Hepatocyte (in vitro differentiated cells): ENCODE measurements around the gene CES3.

Experiments used
- EZH2 ChIP-seq: fragments of 200-600 bp; sonication (generic); IDR thresholded peaks from 2 replicates; pipeline ENCODE4 v1.6.1; 2016; ENCODE audit warnings: antibody characterized with exemption, mild to moderate bottlenecking, borderline replicate concordance
- TF ChIP-seq, protein P1 (sequence below): fragments of 200-600 bp; sonication (generic); IDR thresholded peaks from 2 replicates; pipeline ENCODE4 v1.5.1; 2016; ENCODE audit warnings: antibody characterized with exemption, mild to moderate bottlenecking; ENCODE audit not compliant: poor library complexity

DNA sequence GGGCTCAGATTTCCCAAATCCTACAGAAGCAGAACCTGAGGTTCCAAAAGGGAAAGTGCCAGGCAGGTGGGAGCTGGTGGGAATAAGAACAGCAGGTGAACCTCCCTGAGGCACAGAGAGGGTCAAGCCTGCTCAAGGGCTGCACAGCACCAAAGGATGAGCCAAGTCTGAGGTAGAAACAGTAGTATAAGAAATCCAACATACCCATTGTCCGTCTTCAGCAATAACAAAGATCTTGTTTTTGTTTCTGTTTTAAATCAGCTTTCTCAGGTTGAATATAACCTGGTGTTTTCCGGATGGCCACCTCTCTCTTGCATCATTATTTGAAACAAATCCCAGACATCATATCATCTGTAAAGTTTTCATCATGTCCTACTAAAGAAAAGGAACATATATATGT lies 10.6 kb upstream of the CES3 start:
- TF ChIP-seq, protein P1, sequence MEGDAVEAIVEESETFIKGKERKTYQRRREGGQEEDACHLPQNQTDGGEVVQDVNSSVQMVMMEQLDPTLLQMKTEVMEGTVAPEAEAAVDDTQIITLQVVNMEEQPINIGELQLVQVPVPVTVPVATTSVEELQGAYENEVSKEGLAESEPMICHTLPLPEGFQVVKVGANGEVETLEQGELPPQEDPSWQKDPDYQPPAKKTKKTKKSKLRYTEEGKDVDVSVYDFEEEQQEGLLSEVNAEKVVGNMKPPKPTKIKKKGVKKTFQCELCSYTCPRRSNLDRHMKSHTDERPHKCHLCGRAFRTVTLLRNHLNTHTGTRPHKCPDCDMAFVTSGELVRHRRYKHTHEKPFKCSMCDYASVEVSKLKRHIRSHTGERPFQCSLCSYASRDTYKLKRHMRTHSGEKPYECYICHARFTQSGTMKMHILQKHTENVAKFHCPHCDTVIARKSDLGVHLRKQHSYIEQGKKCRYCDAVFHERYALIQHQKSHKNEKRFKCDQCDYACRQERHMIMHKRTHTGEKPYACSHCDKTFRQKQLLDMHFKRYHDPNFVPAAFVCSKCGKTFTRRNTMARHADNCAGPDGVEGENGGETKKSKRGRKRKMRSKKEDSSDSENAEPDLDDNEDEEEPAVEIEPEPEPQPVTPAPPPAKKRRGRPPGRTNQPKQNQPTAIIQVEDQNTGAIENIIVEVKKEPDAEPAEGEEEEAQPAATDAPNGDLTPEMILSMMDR = no peak
- TF ChIP-seq EZH2 = no peak
